GM12891 (cell line): ENCODE results near the gene UBE3B.

Source experiments
- POLR2A ChIP-seq: IDR thresholded peaks from 2 replicates; pipeline ENCODE4 v1.6.1; 2011; ENCODE audit warnings: low read depth, low read length, control low read depth
- POLR2AphosphoS5 ChIP-seq: IDR thresholded peaks from 2 replicates; pipeline ENCODE4 v1.6.1; 2011; ENCODE audit warnings: low read depth, low read length, control low read depth

DNA sequence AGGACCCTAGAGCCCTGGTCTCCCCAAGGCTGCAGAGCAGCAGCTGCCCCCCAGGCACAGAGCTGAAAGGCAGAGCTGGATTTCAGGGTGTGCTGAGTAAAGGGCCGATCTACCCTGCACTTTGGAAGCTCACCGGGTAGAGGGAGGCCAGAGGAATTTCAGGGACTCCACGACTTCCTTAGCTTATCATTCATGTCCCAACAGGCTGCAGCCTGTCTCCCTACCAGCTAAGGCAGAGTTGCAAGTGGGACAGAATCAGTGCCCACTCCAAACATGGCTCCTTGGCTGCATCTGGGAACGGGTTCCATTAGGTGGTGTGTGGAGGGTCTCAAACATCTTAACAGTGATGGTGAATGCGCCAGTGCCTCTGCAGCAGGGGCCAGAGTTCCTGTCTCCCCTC, 68.4 kb downstream of the UBE3B start:
- TF ChIP-seq POLR2AphosphoS5 = no peak
- TF ChIP-seq POLR2A = no peak
